Measurements from ENCODE around the gene PLVAP.

DNA sequence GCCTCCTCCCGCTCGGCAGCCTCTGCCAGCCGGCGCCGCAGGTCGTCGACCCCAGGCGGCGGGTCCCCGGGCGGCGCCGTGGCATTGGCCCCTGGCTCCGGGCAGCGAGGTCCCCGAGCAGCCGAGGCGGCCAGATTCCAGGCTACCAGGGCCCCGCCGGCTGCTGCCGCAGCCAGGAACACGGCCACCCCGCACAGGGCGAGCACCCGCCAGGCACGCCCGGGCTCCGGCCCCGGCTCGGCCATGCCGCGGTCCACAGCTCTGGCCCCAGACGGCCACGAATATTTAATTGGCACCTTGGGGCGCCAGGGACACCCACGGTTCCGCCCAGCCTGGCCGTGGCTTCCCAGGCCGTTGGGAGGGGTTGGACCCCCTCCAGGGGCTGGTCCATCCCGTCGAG lies 16.8 kb upstream of the PLVAP start, which contains the start of gene CCDC194:
- TF ChIP-seq, protein P1, sequence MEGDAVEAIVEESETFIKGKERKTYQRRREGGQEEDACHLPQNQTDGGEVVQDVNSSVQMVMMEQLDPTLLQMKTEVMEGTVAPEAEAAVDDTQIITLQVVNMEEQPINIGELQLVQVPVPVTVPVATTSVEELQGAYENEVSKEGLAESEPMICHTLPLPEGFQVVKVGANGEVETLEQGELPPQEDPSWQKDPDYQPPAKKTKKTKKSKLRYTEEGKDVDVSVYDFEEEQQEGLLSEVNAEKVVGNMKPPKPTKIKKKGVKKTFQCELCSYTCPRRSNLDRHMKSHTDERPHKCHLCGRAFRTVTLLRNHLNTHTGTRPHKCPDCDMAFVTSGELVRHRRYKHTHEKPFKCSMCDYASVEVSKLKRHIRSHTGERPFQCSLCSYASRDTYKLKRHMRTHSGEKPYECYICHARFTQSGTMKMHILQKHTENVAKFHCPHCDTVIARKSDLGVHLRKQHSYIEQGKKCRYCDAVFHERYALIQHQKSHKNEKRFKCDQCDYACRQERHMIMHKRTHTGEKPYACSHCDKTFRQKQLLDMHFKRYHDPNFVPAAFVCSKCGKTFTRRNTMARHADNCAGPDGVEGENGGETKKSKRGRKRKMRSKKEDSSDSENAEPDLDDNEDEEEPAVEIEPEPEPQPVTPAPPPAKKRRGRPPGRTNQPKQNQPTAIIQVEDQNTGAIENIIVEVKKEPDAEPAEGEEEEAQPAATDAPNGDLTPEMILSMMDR (IDR thresholded peaks at IDR 0.05) = no peak
- no peak for TF ChIP-seq POLR2A (IDR thresholded peaks at IDR 0.05)
